BLaER1 treated with 17β-estradiol and CSF1 and Interleukin-3, amounts not matched to agents 10 nM and 100 nM (cell line): ENCODE results near the gene FASN.

ENCODE experiments used
- H3K27ac ChIP-seq, 11 experiments: shearing (Covaris generic); formaldehyde crosslinking; 2 replicates each; pipeline ENCODE4 v1.8.1; 2022
- H3K27me3 ChIP-seq, 11 experiments: shearing (Covaris generic); formaldehyde crosslinking; 2 replicates each; pipeline ENCODE4 v1.8.1; 2022
- H3K36me3 ChIP-seq, 11 experiments: shearing (Covaris generic); formaldehyde crosslinking; 2 replicates each; pipeline ENCODE4 v1.8.1; 2022
- H3K4me1 ChIP-seq, 10 experiments: shearing (Covaris generic); formaldehyde crosslinking; 2 replicates each; pipeline ENCODE4 v1.8.1; 2022
- H3K4me2 ChIP-seq, 11 experiments: shearing (Covaris generic); formaldehyde crosslinking; 2 replicates each; pipeline ENCODE4 v1.8.1; 2022
- H3K4me3 ChIP-seq, 10 experiments: shearing (Covaris generic); formaldehyde crosslinking; 2 replicates each; pipeline ENCODE4 v1.8.1; 2022
- H3K9ac ChIP-seq, 11 experiments: shearing (Covaris generic); formaldehyde crosslinking; 2 replicates each; pipeline ENCODE4 v1.8.1; 2022
- H3K9me3 ChIP-seq, 11 experiments: shearing (Covaris generic); formaldehyde crosslinking; replicated peaks in 1 of 11; 2 replicates each; pipeline ENCODE4 v1.8.1; 2022
- H4K20me1 ChIP-seq, 11 experiments: shearing (Covaris generic); formaldehyde crosslinking; 2 replicates each; pipeline ENCODE4 v1.8.1; 2022
- Cebpa-rat ChIP-seq, 11 experiments: shearing (Covaris generic); IDR thresholded peaks; 2 replicates each; pipeline ENCODE4 v1.8.1; 2022

FASN gene

DNA sequence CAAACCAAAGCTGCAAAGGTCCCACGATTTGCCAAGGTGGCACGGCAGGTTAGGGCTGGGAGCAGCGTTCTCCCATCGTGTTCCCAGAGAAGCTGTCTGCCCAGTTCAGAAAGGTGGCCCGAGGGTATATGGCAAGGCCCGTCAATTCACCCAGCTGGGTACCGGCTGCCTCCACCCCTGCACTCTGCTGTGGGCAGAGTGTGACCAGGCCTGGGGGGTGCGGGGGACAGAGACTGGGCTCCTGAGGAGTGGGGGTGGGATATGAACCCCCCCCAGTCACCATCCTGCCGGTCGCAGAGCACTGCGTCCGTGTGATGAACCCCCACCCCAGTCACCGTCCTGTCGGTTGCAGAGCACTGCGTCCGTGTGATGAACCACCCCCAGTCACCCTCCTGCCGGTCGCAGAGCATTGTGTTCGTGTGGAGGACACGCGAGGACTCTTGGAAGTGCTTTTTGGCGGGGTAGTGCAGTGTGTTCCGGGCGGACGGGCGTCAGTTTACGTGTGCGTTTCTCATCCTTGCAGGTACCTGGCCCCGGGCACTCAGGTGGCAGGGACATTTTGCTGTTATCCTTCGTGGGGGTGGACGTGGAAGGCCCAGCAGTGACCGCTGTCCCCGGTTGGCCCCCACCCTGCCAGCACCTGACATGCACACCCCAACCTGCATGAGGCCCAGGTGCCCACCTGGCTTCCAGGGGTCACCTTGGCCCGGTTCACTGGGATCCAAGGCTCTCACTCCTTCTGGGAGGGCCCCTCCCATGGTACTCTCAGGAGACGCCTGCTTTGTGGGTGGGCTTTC is 2.7 kb upstream of the FASN start:
- Histone ChIP-seq H3K27ac (peak overlapping the region in 10 of 11 experiments; percentile 93 to 99 (median 96); a peak in 18 of 22 replicates), H4K20me1 (peaks cover 13 to 23% (median 21%) of the 10 kb centered on the region in 11 experiments; a peak in 21 of 22 replicates), H3K36me3 (peaks cover 5 to 21% (median 11%) of the 10 kb centered on the region in 11 experiments; a peak in 21 of 22 replicates), H3K9me3 (no peaks in the 10 kb centered on the region), H3K4me3 (peak overlapping the region in 5 of 10 experiments; percentile 75 to 100 (median 77); a peak in 6 of 20 replicates), H3K4me1 (peaks cover 51 to 79% (median 74%) of the 10 kb centered on the region in 10 experiments), H3K9ac (peak overlapping the region; percentile 29 to 100 (median 97); a peak in 19 of 22 replicates), H3K27me3 (no peaks in the 10 kb centered on the region), H3K4me2 (peak overlapping the region; percentile 94 to 100 (median 100))
- TF ChIP-seq Cebpa-rat (IDR thresholded peaks at IDR 0.05) = no peak

DNA sequence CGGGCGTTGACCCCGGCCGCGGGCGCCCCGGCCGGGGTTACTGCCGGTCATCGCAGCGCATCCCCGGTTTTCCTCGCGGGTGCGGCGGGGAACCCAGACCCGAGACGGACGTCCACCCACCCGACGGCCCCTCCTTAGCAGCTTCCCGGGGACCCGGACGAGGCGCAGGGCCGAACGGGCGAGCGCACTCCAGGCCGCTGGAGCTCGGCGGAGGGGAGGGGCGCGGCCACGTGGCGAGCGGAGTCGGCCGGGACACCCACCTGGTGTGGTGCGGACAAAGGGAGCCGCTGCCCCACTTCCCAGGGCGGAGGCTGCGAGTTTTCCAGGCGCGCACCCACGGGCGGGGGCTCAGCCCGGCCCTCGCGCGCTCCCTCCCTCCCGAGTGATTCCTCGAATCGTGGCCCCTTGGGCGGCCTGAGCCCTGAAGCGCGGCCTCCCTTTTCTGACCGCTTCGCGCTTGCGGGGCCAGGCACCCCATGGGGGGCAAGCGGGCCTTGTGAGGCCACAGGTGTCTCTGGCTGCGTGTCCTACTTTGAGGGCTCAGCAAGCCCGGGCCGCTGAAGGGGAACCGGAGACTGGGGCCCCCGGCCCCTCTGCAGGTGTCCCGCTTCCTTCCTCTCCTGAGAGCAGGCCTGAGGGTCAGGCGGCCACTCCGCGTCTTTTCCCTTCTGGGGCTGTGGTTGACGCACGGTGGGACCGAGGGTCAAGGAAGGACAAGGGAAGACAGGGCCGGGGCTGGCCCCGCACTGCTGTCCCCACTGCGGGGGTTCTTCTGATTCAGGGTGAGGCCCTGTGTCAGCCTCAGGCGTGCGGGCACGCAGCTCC is 1.1 kb upstream of the FASN start:
- H3K27ac ChIP-seq = peak overlapping the region; percentile 91 to 99 (median 96)
- no peaks in the 10 kb centered on the region for H3K27me3 ChIP-seq

DNA sequence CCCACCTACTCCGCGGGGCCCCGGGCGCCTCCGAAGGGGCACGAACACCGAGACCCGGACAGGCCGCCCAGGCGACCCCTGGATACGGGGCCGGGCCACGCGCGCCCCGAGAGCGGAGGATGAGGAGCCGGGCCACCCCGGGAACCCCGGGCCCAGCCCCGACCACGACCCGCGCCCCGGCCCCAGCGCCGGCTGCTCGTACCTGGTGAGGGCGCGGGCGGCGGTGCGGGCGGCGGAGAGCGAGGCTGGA is 192 bp downstream of the FASN start:
- Histone ChIP-seq H3K9me3 (no peaks in the 10 kb centered on the region), H3K4me3 (peak overlapping the region; percentile 83 to 100 (median 98)), H4K20me1 (peaks cover 18 to 50% (median 46%) of the 10 kb centered on the region in 11 experiments; a peak in 21 of 22 replicates), H3K27me3 (no peaks in the 10 kb centered on the region), H3K36me3 (peaks cover 27 to 47% (median 36%) of the 10 kb centered on the region in 11 experiments), H3K4me2 (peak overlapping the region; percentile 92 to 100 (median 99)), H3K9ac (peak overlapping the region; percentile 92 to 100 (median 98)), H3K4me1 (peaks cover 44 to 61% (median 57%) of the 10 kb centered on the region in 10 experiments), H3K27ac (peak overlapping the region; percentile 76 to 98 (median 96))
- TF ChIP-seq Cebpa-rat (IDR thresholded peaks at IDR 0.05) = no peak

More for the DNA sequence above, 1.1 kb upstream of the FASN start:
- H3K4me1 ChIP-seq = peaks cover 44 to 71% (median 64%) of the 10 kb centered on the region in 10 experiments
- peak overlapping the region; percentile 94 to 100 (median 100) for H3K4me2 ChIP-seq
- H4K20me1 ChIP-seq = peaks cover 18 to 37% (median 34%) of the 10 kb centered on the region in 11 experiments; a peak in 21 of 22 replicates
- H3K4me3 ChIP-seq = peak overlapping the region; percentile 51 to 100 (median 76)
- H3K9me3 ChIP-seq = no peaks in the 10 kb centered on the region
- peaks cover 16 to 34% (median 25%) of the 10 kb centered on the region in 11 experiments for H3K36me3 ChIP-seq
- peak overlapping the region; percentile 85 to 100 (median 97) for H3K9ac ChIP-seq
- TF ChIP-seq Cebpa-rat (IDR thresholded peaks at IDR 0.05) = no peak

DNA sequence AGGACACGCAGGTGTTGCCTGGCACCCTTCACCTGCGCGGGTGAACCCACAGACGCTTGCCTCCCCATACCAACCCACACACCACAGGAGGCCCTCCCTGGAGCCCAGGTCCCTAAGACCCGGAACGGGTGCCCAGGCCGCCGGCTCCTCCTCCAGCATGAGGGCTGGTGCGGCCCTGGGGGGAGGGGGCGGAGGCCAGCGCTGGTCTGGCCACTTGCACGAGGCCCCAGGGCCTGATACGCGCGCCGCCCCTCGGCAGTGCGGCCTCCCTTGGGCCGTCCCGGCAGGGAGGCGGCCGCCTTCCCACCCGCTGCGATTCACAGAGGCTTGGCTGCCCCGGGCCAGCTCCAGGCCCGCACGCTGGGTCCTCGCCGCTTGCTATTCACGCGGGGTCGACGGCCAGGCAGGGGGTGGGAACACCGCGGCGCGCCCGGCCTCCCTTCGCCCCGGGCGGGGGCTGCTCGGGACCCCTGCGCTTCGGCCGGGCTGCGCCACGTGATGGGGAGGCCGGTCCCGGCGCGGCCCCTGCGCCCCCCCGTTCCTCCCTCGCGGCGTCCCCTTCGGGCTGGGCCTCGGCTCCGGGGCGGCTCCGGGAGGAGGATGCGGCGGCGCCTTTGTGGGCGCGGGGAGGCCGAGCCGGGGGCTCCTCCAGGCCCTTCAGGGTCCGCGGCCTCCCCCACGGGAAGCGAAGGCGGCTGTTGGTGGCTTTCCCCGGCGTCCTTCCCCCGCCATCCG is 685 bp downstream of the FASN start:
- no peak for TF ChIP-seq Cebpa-rat (IDR thresholded peaks at IDR 0.05)
- Histone ChIP-seq H3K36me3 (peaks cover 32 to 52% (median 41%) of the 10 kb centered on the region in 11 experiments), H4K20me1 (peaks cover 18 to 55% (median 48%) of the 10 kb centered on the region in 11 experiments; a peak in 21 of 22 replicates)

DNA sequence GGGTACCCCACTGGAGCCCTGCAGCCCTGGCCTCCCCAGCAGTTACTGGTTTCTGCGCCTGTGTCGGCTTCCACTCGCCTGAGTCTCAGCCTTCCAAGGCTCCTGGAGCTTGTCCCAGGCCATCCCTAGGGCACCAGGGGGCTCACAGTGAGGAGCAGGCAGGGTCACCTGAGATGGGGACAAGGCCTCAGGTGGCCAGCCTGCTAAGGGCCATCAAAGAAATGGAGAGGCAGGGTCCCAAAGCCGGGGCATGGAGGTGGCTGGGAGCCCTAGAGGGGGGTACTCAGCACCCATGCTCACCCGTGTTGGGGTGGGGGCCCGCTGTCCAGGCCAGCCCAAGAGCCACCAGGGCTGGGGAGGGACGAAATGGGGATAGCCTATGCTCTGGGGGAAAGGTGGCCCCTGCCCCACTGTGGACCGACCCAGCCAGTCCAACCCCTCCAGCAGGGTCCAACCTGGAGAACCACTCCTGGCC is 1.3 kb downstream of the FASN start:
- Histone ChIP-seq H3K4me2 (peak overlapping the region; percentile 92 to 100 (median 99)), H3K27ac (peak overlapping the region; percentile 76 to 98 (median 96); a peak in 21 of 22 replicates), H4K20me1 (peaks cover 18 to 61% (median 54%) of the 10 kb centered on the region in 11 experiments; a peak in 21 of 22 replicates), H3K9ac (peak overlapping the region; percentile 92 to 100 (median 98)), H3K36me3 (peaks cover 38 to 58% (median 47%) of the 10 kb centered on the region in 11 experiments), H3K4me3 (peak overlapping the region; percentile 83 to 100 (median 98)), H3K9me3 (no peaks in the 10 kb centered on the region), H3K27me3 (no peaks in the 10 kb centered on the region), H3K4me1 (peaks cover 44 to 51% (median 46%) of the 10 kb centered on the region in 10 experiments)
- no peak for TF ChIP-seq Cebpa-rat (IDR thresholded peaks at IDR 0.05)

More for the DNA sequence above, 685 bp downstream of the FASN start:
- Histone ChIP-seq H3K4me3 (peak overlapping the region; percentile 83 to 100 (median 98)), H3K27me3 (no peaks in the 10 kb centered on the region), H3K9me3 (no peaks in the 10 kb centered on the region), H3K27ac (peak overlapping the region; percentile 76 to 98 (median 96)), H3K9ac (peak overlapping the region; percentile 92 to 100 (median 98)), H3K4me2 (peak overlapping the region; percentile 92 to 100 (median 99)), H3K4me1 (peaks cover 44 to 57% (median 52%) of the 10 kb centered on the region in 10 experiments)

DNA sequence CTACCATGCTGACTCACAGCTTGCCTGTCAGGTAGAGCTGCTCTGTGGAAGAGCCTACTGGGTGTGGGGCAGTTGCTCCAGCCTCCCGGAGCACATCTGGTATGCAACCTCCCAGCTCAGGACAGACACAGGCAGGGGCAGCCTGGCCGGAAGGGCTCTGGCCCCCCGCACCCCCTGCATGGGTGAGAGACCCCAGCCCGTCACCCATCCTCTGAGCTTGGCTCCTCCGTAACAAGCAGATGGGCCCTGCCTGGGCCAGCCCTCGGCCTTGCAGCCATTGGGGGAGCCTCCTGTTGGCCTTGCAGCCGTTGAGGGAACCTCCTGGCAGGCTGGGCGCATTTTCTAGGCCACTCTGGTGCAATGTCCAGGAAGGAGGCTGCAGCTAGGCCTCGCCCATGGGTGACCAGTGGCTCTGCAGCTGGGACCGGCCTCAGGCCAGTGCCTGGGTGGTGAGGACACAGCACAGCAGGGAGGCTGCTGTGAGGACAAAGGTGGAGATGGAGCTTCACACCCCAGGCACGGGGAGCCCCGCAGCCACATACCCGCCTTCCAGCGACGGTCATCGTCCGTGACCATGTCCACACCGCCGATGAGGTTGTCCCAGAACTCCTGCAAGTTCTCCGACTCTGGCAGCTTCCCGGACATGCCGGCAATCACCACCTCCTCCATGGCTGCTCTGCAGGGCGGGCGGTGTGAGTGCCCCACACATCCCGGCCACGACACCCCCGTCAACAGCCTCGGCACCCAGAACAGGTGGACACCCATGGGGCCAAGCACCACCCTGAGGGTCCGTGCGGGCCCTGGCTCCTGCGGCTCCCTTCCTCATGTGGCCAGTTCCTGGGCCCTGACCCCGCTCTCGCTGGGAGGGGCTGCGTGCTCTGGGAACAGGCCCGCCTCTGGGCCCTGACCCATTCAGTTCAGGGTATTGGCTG is 2.0 kb downstream of the FASN start:
- Histone ChIP-seq H3K4me1 (peaks cover 37 to 44% (median 39%) of the 10 kb centered on the region in 10 experiments), H3K9ac (peak overlapping the region; percentile 92 to 100 (median 98)), H3K27ac (peak overlapping the region; percentile 76 to 98 (median 96); a peak in 19 of 22 replicates), H3K4me3 (peak overlapping the region; percentile 83 to 100 (median 98)), H3K4me2 (peak overlapping the region; percentile 92 to 100 (median 99)), H3K36me3 (peaks cover 45 to 64% (median 54%) of the 10 kb centered on the region in 11 experiments), H3K27me3 (no peaks in the 10 kb centered on the region), H4K20me1 (peaks cover 18 to 68% (median 61%) of the 10 kb centered on the region in 11 experiments; a peak in 21 of 22 replicates), H3K9me3 (no peaks in the 10 kb centered on the region)
- TF ChIP-seq Cebpa-rat (IDR thresholded peaks at IDR 0.05) = no peak
